Bronchial epithelial cell (primary cell): ENCODE results near the gene RPL28. TPM values are rescaled to one million over a fixed set of nuclear protein-coding genes. Genes with fewer than 3 reads are reported as not detected.
"Not testable (repeated sequence)": the region's sequence is repeated elsewhere in the genome, so short reads cannot be mapped to it uniquely, and the experiment has no call there.

Experiments
- DNase-seq: peaks from one replicate; pipeline ENCODE4 v3.0.0-alpha.2; 2010; ENCODE audit warnings: low read depth
- FAIRE-seq: peaks from 2 replicates; lab custom pipeline; 2011; peaks lifted over from hg19 to GRCh38; lab: Jason Lieb, UNC
- H3K27me3 ChIP-seq: 2 replicates; pipeline ENCODE4 v1.5.1; 2011; ENCODE audit warnings: low read length; ENCODE audit not compliant: control insufficient read depth, insufficient read depth
- H3K36me3 ChIP-seq: 2 replicates; pipeline ENCODE4 v1.5.1; 2011; ENCODE audit warnings: low read length; ENCODE audit not compliant: control insufficient read depth, insufficient read depth
- H3K4me3 ChIP-seq: 2 replicates; pipeline ENCODE4 v1.5.1; 2011; ENCODE audit warnings: mild to moderate bottlenecking, low read depth, low read length, control low read depth
- total RNA-seq: library from RNA; depleted of rRNA; stranded (reverse); fragments of >200 nt; gene quantifications from 2 replicates; pipeline ENCODE4 v1.2.1, GENCODE V29; 2014
- TF ChIP-seq, protein P1 (sequence below): IDR thresholded peaks from 2 replicates; pipeline ENCODE4 v1.5.1; 2011; ENCODE audit warnings: mild to moderate bottlenecking, moderate library complexity, low read length, control low read depth, inconsistent platforms; ENCODE audit not compliant: insufficient read depth, severe bottlenecking

The RPL28 gene
- total RNA-seq, 1 donor from 2014 or later: 603 TPM

DNA sequence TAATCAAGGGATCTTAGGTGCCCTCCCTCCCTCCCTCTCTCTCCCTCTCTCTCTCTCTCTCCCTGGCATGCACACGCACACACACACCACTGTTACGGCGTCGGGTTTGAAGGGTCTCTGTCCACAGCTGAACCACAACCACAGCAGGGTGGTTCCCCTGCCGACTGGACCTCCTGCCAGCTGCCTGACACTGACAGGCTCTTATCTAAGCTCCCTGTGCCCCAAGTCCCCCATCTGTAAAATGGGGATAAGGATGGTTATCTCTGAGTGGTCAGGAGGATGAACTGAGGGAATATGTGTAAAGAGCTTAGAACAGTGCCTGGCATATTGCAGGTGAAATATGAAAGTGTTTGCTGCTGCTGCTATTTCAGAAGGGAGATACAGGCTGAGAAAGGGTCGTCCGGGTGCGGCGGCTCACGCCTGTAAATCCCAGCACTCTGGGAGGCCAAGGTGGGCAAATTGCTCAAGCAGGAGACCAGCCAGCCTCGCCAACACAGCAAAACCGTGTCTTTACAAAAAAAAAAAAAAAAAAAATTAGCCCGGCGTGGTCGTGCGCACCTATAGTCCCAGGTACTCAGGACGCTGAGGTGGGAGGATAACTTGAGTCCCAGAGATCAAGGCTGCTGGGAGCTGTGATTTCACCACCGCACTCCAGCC is 58.2 kb downstream of the RPL28 start:
- no peak for FAIRE-seq
- no peak for DNase-seq
- no peaks in the 10 kb centered on the region for H3K36me3 ChIP-seq
- H3K27me3 ChIP-seq: peaks cover 30% of the 10 kb centered on the region
- TF ChIP-seq, protein P1, sequence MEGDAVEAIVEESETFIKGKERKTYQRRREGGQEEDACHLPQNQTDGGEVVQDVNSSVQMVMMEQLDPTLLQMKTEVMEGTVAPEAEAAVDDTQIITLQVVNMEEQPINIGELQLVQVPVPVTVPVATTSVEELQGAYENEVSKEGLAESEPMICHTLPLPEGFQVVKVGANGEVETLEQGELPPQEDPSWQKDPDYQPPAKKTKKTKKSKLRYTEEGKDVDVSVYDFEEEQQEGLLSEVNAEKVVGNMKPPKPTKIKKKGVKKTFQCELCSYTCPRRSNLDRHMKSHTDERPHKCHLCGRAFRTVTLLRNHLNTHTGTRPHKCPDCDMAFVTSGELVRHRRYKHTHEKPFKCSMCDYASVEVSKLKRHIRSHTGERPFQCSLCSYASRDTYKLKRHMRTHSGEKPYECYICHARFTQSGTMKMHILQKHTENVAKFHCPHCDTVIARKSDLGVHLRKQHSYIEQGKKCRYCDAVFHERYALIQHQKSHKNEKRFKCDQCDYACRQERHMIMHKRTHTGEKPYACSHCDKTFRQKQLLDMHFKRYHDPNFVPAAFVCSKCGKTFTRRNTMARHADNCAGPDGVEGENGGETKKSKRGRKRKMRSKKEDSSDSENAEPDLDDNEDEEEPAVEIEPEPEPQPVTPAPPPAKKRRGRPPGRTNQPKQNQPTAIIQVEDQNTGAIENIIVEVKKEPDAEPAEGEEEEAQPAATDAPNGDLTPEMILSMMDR: no peak
- H3K4me3 ChIP-seq: no peak overlapping the region

DNA sequence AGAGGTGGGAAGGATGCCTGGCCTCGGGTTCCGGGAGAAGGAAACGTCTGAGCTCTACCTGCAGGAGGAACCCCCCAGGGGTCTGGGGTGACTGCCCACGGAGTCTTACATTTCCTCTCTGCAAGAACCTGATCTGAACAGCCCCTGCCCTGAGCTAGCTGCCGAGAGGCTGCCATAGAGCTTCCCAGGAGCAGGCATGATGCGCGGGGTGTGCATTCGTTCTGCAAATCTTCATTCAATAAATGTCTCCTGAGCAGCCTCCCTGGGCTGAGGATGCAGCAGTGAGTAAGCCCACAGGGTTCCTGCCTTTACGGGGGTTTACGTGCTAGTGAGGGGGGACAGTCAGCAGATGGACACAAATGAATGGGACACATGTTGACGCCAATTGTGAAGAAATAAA is 58.9 kb downstream of the RPL28 start:
- DNase-seq: no peak
- no peak for FAIRE-seq
- TF ChIP-seq, protein P1: no peak
- peaks cover 32% of the 10 kb centered on the region for H3K27me3 ChIP-seq
- H3K36me3 ChIP-seq: no peaks in the 10 kb centered on the region
- H3K4me3 ChIP-seq: no peak overlapping the region

DNA sequence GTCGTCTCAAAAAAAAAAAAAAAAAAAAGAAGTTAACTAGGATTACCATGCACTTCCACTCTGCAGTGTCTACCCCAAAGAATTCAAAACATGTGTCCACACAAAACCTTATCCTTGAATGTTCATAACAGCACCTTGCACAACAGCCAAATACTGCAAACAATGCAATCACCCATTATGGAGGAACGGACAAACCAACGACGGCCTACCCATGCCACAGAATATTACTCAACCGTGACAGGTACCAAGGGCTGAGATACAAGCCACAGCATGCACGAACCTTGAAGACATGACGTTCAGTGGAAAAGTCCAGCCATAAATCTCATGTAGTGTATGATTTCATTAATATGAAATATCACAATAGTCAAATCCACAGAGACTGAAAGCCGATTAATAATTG is 60.3 kb downstream of the RPL28 start:
- Histone ChIP-seq H3K36me3 (no peaks in the 10 kb centered on the region), H3K4me3 (no peak overlapping the region), H3K27me3 (peaks cover 28% of the 10 kb centered on the region)
- TF ChIP-seq, protein P1: no peak
- no peak for FAIRE-seq
- DNase-seq: peak; percentile 98

DNA sequence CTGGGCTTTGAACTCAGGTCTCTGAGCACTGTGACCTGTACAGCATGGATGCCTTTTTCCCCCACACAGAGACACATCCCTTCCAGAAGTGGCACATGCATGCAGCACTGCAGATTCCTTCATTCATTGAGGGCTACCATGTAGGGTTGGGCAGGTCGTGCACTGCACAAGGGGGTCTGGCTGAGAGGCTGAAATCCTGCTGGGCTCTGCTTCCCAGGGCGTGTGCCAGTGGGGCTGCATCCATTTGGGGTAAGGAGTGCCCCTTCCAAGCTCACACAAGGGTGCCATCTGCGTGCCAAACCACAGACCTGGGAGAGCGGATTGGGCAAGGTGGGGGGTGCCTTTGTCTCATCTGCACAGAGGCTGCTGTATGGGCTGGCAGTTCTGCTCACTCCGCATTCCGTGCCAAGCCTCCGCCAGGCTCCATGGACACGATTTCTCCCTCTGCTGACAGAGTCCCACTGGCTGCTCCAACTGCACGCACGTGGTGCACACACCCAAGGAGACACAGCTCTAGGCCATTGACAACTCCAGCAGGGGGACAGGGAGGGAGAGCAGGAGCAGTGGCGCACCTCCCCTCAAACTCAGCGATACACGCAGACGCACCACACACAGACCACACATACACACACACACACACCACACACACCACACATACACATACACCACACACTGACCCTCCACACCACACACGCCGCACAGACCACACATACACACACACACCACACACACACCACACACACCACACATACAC is 61.9 kb downstream of the RPL28 start:
- TF ChIP-seq, protein P1: peak; percentile 15
- FAIRE-seq (peak; percentile 89), DNase-seq (peak; percentile 50)
- Histone ChIP-seq H3K4me3 (no peak overlapping the region), H3K27me3 (peaks cover 25% of the 10 kb centered on the region), H3K36me3 (no peaks in the 10 kb centered on the region)

DNA sequence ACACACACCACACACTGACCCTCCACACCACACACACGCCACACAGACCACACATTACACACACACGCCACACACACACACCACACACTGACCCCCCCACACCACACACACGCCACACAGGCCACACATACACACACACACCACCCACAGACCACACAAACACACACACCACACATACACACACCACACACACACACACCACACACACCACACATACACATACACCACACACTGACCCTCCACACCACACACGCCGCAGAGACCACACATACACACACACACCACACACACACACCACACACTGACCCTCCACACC is 62.4 kb downstream of the RPL28 start:
- H3K36me3 ChIP-seq, H3K4me3 ChIP-seq, FAIRE-seq, DNase-seq: not testable (repeated sequence)
- peaks cover 24% of the 10 kb centered on the region for H3K27me3 ChIP-seq

DNA sequence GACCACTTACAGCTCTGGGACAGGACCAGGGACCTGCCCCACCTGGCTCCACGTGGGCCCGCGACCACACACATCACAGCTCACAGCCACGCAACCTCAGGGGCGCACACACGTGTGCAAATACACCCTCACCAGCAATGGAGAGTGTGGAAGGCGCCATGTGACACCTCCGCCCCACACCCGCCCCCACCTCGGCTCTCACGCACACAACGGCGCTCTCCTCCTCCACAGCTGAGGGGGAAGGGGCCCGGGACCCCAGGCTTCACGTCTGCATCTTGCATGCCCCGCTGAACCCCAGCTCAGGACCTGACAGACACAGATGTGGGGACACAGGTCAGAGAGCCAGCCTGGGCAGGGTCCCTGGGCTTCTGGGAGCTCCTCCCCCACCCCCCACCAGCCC is 63.7 kb downstream of the RPL28 start:
- H3K36me3 ChIP-seq: no peaks in the 10 kb centered on the region
- TF ChIP-seq, protein P1: no peak
- H3K4me3 ChIP-seq: no peak overlapping the region
- DNase-seq: no peak
- peaks cover 15% of the 10 kb centered on the region for H3K27me3 ChIP-seq
- FAIRE-seq: no peak
